Measurements from ENCODE around the gene PLEKHA4. TPM values are rescaled to one million over a fixed set of nuclear protein-coding genes. Genes with fewer than 3 reads are reported as not detected.
"Not testable (repeated sequence)": the region's sequence is repeated elsewhere in the genome, so short reads cannot be mapped to it uniquely, and the experiment has no call there.

Gene PLEKHA4
- total and polyA plus RNA-seq, 2 donors = 4.1 to 17.3 TPM

GRCh38 chr19:48907671-48908070, 39.3 kb upstream of the PLEKHA4 start:
- no peak overlapping the region for H3K4me3 ChIP-seq (ENCODE audit: low read length in 2 of 2)
- H3K9me3 ChIP-seq (ENCODE audit: control insufficient read depth in 2 of 2, insufficient read depth in 1 of 2, low read length in 1 of 2) = peaks cover 0 to 6% of the 10 kb centered on the region in 2 donors
- WGBS = 96% methylated on average over 14 of the region's 14 CpGs
- peaks cover 61 to 66% of the 10 kb centered on the region in 2 donors for H3K36me3 ChIP-seq (ENCODE audit: control insufficient read depth in 2 of 2, insufficient read depth in 2 of 2, low read length in 1 of 2)
- no peaks in the 10 kb centered on the region for H3K27me3 ChIP-seq (ENCODE audit: control insufficient read depth in 2 of 2, insufficient read depth in 1 of 2, low read length in 1 of 2)
- H3K27ac ChIP-seq (ENCODE audit: low read depth in 1 of 2, low read length in 1 of 2) = no peak overlapping the region
- DNase-seq (ENCODE audit: low read depth in 6 of 9, low spot score in 9 of 9) = no peak
- H3K4me1 ChIP-seq (ENCODE audit: control insufficient read depth in 2 of 2, insufficient read depth in 2 of 2, low read length in 2 of 2) = no peaks in the 10 kb centered on the region

- Histone ChIP-seq H3K27me3 (ENCODE audit: control insufficient read depth in 2 of 2, insufficient read depth in 1 of 2, low read length in 1 of 2) (no peaks in the 10 kb centered on the region), H3K4me1 (ENCODE audit: control insufficient read depth in 2 of 2, insufficient read depth in 2 of 2, low read length in 2 of 2) (peaks cover 0 to 2% of the 10 kb centered on the region in 2 donors), H3K4me3 (ENCODE audit: low read length in 2 of 2) (no peak overlapping the region), H3K9me3 (ENCODE audit: control insufficient read depth in 2 of 2, insufficient read depth in 1 of 2, low read length in 1 of 2) (peaks cover 0 to 6% of the 10 kb centered on the region in 2 donors), H3K27ac (ENCODE audit: low read depth in 1 of 2, low read length in 1 of 2) (no peak overlapping the region), H3K36me3 (ENCODE audit: control insufficient read depth in 2 of 2, insufficient read depth in 2 of 2, low read length in 1 of 2) (peaks cover 49 to 60% of the 10 kb centered on the region in 2 donors)
- WGBS = 96% methylated on average over 10 of the region's 10 CpGs
- no peak for DNase-seq (ENCODE audit: low read depth in 6 of 9, low spot score in 9 of 9)
Measured at GRCh38 chr19:48906324-48906723, 37.9 kb upstream of the PLEKHA4 start.

- DNase-seq (ENCODE audit: low read depth in 6 of 9, low spot score in 9 of 9) = no peak
- peaks cover 43 to 53% of the 10 kb centered on the region in 2 donors for H3K36me3 ChIP-seq (ENCODE audit: control insufficient read depth in 2 of 2, insufficient read depth in 2 of 2, low read length in 1 of 2)
- H3K9me3 ChIP-seq (ENCODE audit: control insufficient read depth in 2 of 2, insufficient read depth in 1 of 2, low read length in 1 of 2) = peaks cover 0 to 6% of the 10 kb centered on the region in 2 donors
- no peaks in the 10 kb centered on the region for H3K27me3 ChIP-seq (ENCODE audit: control insufficient read depth in 2 of 2, insufficient read depth in 1 of 2, low read length in 1 of 2)
- WGBS = 98% methylated on average over 14 of the region's 14 CpGs
- no peak overlapping the region for H3K27ac ChIP-seq (ENCODE audit: low read depth in 1 of 2, low read length in 1 of 2)
- H3K4me1 ChIP-seq (ENCODE audit: control insufficient read depth in 2 of 2, insufficient read depth in 2 of 2, low read length in 2 of 2) = peaks cover 4 to 8% of the 10 kb centered on the region in 2 donors
- no peak overlapping the region for H3K4me3 ChIP-seq (ENCODE audit: low read length in 2 of 2)
Measured at GRCh38 chr19:48905664-48906063, 37.2 kb upstream of the PLEKHA4 start.

GRCh38 chr19:48903788-48904187, 35.4 kb upstream of the PLEKHA4 start:
- not testable (repeated sequence) for H3K27me3 ChIP-seq (ENCODE audit: control insufficient read depth in 2 of 2, insufficient read depth in 1 of 2, low read length in 1 of 2); H3K4me3 ChIP-seq (ENCODE audit: low read length in 2 of 2); H3K9me3 ChIP-seq (ENCODE audit: control insufficient read depth in 2 of 2, insufficient read depth in 1 of 2, low read length in 1 of 2); H3K27ac ChIP-seq (ENCODE audit: low read depth in 1 of 2, low read length in 1 of 2); DNase-seq (ENCODE audit: low read depth in 6 of 9, low spot score in 9 of 9)
- Histone ChIP-seq H3K4me1 (ENCODE audit: control insufficient read depth in 2 of 2, insufficient read depth in 2 of 2, low read length in 2 of 2) (peaks cover 6 to 18% of the 10 kb centered on the region in 2 donors), H3K36me3 (ENCODE audit: control insufficient read depth in 2 of 2, insufficient read depth in 2 of 2, low read length in 1 of 2) (peaks cover 31 to 39% of the 10 kb centered on the region in 2 donors)

- Histone ChIP-seq H3K4me1 (ENCODE audit: control insufficient read depth in 2 of 2, insufficient read depth in 2 of 2, low read length in 2 of 2) (peaks cover 6 to 18% of the 10 kb centered on the region in 2 donors), H3K36me3 (ENCODE audit: control insufficient read depth in 2 of 2, insufficient read depth in 2 of 2, low read length in 1 of 2) (peaks cover 20 to 27% of the 10 kb centered on the region in 2 donors)
- DNase-seq (ENCODE audit: low read depth in 6 of 9, low spot score in 9 of 9); H3K9me3 ChIP-seq (ENCODE audit: control insufficient read depth in 2 of 2, insufficient read depth in 1 of 2, low read length in 1 of 2); H3K27ac ChIP-seq (ENCODE audit: low read depth in 1 of 2, low read length in 1 of 2); H3K4me3 ChIP-seq (ENCODE audit: low read length in 2 of 2); H3K27me3 ChIP-seq (ENCODE audit: control insufficient read depth in 2 of 2, insufficient read depth in 1 of 2, low read length in 1 of 2): not testable (repeated sequence)
- 97% methylated on average over 7 of the region's 7 CpGs for WGBS
Measured at GRCh38 chr19:48902291-48902690, 33.9 kb upstream of the PLEKHA4 start.

GRCh38 chr19:48900477-48901406, 32.3 kb upstream of the PLEKHA4 start:
- H3K27me3 ChIP-seq (ENCODE audit: control insufficient read depth in 2 of 2, insufficient read depth in 1 of 2, low read length in 1 of 2) = peaks cover 12 to 20% of the 10 kb centered on the region in 2 donors
- H3K4me3 ChIP-seq (ENCODE audit: low read length in 2 of 2) = peak overlapping the region; percentile 61 to 98
- 15% methylated on average over 24 of the region's 24 CpGs for WGBS
- peaks cover 0 to 4% of the 10 kb centered on the region in 2 donors for H3K9me3 ChIP-seq (ENCODE audit: control insufficient read depth in 2 of 2, insufficient read depth in 1 of 2, low read length in 1 of 2)
- H3K4me1 ChIP-seq (ENCODE audit: control insufficient read depth in 2 of 2, insufficient read depth in 2 of 2, low read length in 2 of 2) = peaks cover 6 to 25% of the 10 kb centered on the region in 2 donors
- peak in 7 of 9 donors; percentile 25 to 62 (median 32) for DNase-seq (ENCODE audit: low read depth in 6 of 9, low spot score in 9 of 9)
- H3K36me3 ChIP-seq (ENCODE audit: control insufficient read depth in 2 of 2, insufficient read depth in 2 of 2, low read length in 1 of 2) = peaks cover 10 to 13% of the 10 kb centered on the region in 2 donors
- peak overlapping the region; percentile 88 to 91 for H3K27ac ChIP-seq (ENCODE audit: low read depth in 1 of 2, low read length in 1 of 2)

GRCh38 chr19:48899781-48900476, 31.5 kb upstream of the PLEKHA4 start, which contains the start of gene NUCB1:
Gene NUCB1, plus strand, starts transcription at chr19:48900312. Its CDS starts 485 bp downstream, at chr19:48900797.
- WGBS = 9% methylated on average over 34 of the region's 34 CpGs
- H3K4me1 ChIP-seq (ENCODE audit: control insufficient read depth in 2 of 2, insufficient read depth in 2 of 2, low read length in 2 of 2) = peaks cover 6 to 29% of the 10 kb centered on the region in 2 donors
- H3K9me3 ChIP-seq (ENCODE audit: control insufficient read depth in 2 of 2, insufficient read depth in 1 of 2, low read length in 1 of 2) = no peaks in the 10 kb centered on the region

GRCh38 chr19:48899386-48899749, 31.0 kb upstream of the PLEKHA4 start:
- H3K36me3 ChIP-seq (ENCODE audit: control insufficient read depth in 2 of 2, insufficient read depth in 2 of 2, low read length in 1 of 2); DNase-seq (ENCODE audit: low read depth in 6 of 9, low spot score in 9 of 9); H3K9me3 ChIP-seq (ENCODE audit: control insufficient read depth in 2 of 2, insufficient read depth in 1 of 2, low read length in 1 of 2): not testable (repeated sequence)
- H3K4me3 ChIP-seq (ENCODE audit: low read length in 2 of 2) = peak overlapping the region; percentile 61 to 98
- peaks cover 6 to 29% of the 10 kb centered on the region in 2 donors for H3K4me1 ChIP-seq (ENCODE audit: control insufficient read depth in 2 of 2, insufficient read depth in 2 of 2, low read length in 2 of 2)
- H3K27ac ChIP-seq (ENCODE audit: low read depth in 1 of 2, low read length in 1 of 2) = peak overlapping the region in 1 of 2 donors; percentile 91
- peaks cover 15 to 33% of the 10 kb centered on the region in 2 donors for H3K27me3 ChIP-seq (ENCODE audit: control insufficient read depth in 2 of 2, insufficient read depth in 1 of 2, low read length in 1 of 2)
- WGBS = 90% methylated on average over 11 of the region's 11 CpGs

More at GRCh38 chr19:48899781-48900476, 31.5 kb upstream of the PLEKHA4 start, which contains the start of gene NUCB1:
- Histone ChIP-seq H3K27ac (ENCODE audit: low read depth in 1 of 2, low read length in 1 of 2) (peak within 1 kb of the TSS; percentile 88 to 91), H3K27me3 (ENCODE audit: control insufficient read depth in 2 of 2, insufficient read depth in 1 of 2, low read length in 1 of 2) (peaks cover 13 to 28% of the 10 kb centered on the region in 2 donors), H3K36me3 (ENCODE audit: control insufficient read depth in 2 of 2, insufficient read depth in 2 of 2, low read length in 1 of 2) (peaks cover 3 to 9% of the 10 kb centered on the region in 2 donors), H3K4me3 (ENCODE audit: low read length in 2 of 2) (peak within 1 kb of the TSS; percentile 61 to 98)
- DNase-seq (ENCODE audit: low read depth in 6 of 9, low spot score in 9 of 9) = peak; percentile 92 to 99 (median 96)
